OCI-LY1 (cell line): ENCODE measurements around the gene TBX18.

ENCODE experiments used
- EZH2 ChIP-seq: fragments of 200-600 bp; sonication (generic), shearing (Covaris generic); IDR thresholded peaks from 2 replicates; pipeline ENCODE4 v1.8.0; 2017; ENCODE audit warnings: borderline replicate concordance, mixed run types, mild to moderate bottlenecking, antibody characterized with exemption, low read length, moderate library complexity, mixed read lengths
- TF ChIP-seq, protein P1 (sequence below): fragments of 200-600 bp; sonication (generic), shearing (Covaris generic); IDR thresholded peaks from 2 replicates; pipeline ENCODE4 v1.5.1; 2017; ENCODE audit warnings: mild to moderate bottlenecking, antibody characterized with exemption, low read length, moderate library complexity, mixed read lengths

DNA sequence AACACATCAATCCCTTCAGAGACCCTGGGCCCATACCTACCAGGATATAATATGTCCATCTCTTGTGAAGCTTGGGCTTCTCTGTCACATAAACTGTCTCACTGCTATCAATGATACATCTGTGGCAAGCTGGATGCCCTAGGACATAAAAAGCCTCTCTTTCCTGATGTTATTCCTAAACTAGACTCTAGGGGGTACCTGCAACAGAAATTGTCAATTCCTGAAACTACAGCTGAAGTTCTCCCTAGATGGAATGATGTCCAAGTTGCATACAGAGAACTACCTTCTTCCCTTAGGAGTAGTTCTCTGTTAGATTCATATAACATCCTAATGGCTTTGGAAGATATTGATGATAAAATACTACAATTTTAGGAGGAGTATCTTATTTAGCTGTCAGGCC, 35.8 kb downstream of the TBX18 start:
- TF ChIP-seq, protein P1, sequence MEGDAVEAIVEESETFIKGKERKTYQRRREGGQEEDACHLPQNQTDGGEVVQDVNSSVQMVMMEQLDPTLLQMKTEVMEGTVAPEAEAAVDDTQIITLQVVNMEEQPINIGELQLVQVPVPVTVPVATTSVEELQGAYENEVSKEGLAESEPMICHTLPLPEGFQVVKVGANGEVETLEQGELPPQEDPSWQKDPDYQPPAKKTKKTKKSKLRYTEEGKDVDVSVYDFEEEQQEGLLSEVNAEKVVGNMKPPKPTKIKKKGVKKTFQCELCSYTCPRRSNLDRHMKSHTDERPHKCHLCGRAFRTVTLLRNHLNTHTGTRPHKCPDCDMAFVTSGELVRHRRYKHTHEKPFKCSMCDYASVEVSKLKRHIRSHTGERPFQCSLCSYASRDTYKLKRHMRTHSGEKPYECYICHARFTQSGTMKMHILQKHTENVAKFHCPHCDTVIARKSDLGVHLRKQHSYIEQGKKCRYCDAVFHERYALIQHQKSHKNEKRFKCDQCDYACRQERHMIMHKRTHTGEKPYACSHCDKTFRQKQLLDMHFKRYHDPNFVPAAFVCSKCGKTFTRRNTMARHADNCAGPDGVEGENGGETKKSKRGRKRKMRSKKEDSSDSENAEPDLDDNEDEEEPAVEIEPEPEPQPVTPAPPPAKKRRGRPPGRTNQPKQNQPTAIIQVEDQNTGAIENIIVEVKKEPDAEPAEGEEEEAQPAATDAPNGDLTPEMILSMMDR = peak; percentile 21; the same call in 1 of the 2 replicates
- no peak for TF ChIP-seq EZH2
